Activated T-helper 1 cell treated with anti-CD3 and anti-CD28 coated beads, Interleukin-2, amount 50 U/mL, for 16 hours (primary cell): ENCODE data around the gene SLC24A3.

Experiments
- DNase-seq, 2 donors: peaks; one replicate each; pipeline ENCODE4 v3.0.0-alpha.2; 2020; ENCODE audit warnings: low read depth in 1 of 2, low spot score in 1 of 2

The SLC24A3 gene

DNA sequence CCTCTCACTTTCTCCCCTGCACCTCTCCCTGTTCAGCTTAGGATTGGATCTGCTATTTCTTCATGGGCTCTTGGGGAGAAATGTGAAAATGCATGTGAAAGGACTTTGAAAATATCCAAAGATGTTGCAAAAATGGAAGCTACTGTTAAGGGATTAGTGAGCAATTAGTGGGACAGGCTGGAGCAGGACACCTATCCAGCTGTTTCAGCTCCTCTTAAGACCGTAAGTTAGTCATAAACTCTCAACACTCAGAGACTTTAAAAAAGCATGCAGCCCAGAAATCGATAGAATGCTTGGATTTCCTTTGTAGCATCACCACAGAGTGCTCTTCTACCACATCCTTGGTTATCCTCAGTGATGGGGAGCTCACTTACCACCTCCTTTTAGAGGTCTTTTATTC, 88.7 kb downstream of the SLC24A3 start:
- no peak for DNase-seq

- DNase-seq: no peak
Measured at GRCh38 chr20:19301843-19302242, 89.4 kb downstream of the SLC24A3 start.

- DNase-seq: no peak
Measured at GRCh38 chr20:19302714-19303113, 90.3 kb downstream of the SLC24A3 start.

DNA sequence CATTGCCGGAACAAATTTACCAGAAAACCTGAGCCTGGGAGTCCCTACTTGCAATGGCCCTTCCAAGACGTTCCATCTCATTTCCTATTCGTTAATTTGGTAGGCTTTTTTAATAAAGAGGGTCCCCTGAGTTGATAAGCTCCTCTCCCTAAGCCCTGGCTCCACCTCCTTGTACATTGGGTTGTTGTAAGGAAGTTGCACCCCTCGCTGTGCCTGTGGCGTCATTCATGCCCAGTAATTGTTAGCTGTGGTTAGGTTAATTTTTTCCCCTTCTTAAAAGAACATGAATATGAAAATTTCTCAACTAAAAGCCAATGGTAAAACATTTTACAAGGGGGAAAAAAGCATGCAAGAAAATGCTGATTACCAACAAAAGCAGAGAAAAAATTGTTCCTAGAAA, 91.9 kb downstream of the SLC24A3 start:
- DNase-seq: no peak

- DNase-seq: no peak
Measured at GRCh38 chr20:19304886-19305415, 92.5 kb downstream of the SLC24A3 start.

- no peak for DNase-seq
Measured at GRCh38 chr20:19308146-19308545, 95.7 kb downstream of the SLC24A3 start.

DNA sequence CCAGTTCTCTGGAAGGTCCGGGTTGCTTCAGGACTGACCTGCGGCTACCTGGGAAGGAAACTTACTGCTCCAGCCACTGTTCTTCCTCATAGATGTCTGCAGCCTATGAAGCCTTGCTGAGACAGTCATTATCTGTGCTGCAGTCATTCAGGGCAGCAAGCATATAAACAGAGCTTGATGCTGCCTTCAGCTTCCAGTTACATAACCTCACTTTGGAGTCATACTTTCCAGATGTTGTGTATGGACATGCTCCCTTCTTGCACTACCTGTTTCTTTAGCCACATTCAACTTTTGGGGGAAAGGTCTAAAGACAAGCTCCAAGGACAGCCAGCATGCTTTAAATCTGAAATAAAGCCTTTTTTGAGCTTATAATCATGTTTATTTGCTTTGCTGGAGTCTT, 98.1 kb downstream of the SLC24A3 start:
- DNase-seq: no peak

GRCh38 chr20:19313342-19314069, 101.1 kb downstream of the SLC24A3 start:
- DNase-seq: no peak

GRCh38 chr20:19314621-19315020, 102.2 kb downstream of the SLC24A3 start:
- no peak for DNase-seq

- DNase-seq: no peak
Measured at GRCh38 chr20:19317237-19318069, 105.0 kb downstream of the SLC24A3 start.

DNA sequence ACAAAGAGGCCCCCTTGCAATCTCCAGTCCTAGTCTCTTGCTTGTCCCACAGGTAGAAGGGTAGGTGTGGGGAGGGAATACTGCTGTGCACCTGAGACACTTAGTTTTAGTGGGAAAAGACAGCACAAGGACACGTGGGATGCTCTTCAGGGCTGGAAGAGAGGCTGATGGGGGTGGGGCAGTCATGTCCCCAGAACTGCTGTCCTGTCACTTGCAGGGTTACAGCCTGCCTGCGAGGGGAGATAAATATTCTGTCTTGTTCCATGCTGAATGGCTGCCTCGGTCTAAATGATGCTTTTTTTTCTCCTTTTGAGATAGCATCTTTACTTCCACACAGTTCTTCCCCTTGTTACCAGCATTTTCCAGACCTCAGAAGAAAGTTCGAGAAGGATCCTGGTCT, 106.2 kb downstream of the SLC24A3 start:
- no peak for DNase-seq

GRCh38 chr20:19320005-19320404, 107.6 kb downstream of the SLC24A3 start:
- DNase-seq: no peak

DNA sequence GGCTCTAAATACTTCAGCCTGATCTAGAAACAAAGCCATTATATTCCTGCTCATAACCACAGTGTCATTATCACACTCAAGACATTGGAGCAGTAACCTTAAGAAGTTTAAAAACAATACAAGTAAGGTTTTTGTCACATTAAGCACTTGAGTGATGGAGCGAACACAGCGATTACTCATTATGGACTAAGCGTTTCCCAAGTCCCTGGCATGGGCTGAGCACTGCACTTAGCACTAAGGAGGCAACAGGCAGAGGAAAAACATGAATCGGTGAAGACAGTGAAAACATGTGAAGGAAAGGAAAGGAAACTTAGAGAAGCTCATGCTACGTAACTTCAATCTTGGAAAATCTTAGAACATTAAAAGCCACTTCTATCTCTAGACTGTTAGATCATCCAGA, 108.7 kb downstream of the SLC24A3 start:
- DNase-seq: no peak

- no peak for DNase-seq
Measured at GRCh38 chr20:19322061-19322985, 109.9 kb downstream of the SLC24A3 start.

DNA sequence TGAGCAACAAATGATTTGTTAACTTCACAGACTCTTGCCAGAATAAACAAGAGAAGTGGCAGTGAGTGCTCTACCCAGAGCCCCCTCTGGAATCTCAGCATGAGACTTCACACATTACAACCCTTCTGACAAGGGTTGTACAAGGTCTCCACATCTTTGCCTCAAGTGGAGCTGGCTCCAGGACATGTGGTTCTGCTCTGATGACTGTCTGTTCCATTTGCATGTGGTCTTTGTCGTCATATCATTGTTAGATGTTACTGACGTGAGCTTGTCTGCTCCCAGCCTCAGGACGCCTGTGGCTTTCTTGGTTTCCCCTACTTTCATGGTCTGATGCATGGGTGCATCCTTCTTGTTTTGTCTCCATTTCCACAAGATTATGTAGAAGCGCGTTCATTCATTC, 115.0 kb downstream of the SLC24A3 start:
- DNase-seq: no peak

- no peak for DNase-seq
Measured at GRCh38 chr20:19328676-19329075, 116.2 kb downstream of the SLC24A3 start.

DNA sequence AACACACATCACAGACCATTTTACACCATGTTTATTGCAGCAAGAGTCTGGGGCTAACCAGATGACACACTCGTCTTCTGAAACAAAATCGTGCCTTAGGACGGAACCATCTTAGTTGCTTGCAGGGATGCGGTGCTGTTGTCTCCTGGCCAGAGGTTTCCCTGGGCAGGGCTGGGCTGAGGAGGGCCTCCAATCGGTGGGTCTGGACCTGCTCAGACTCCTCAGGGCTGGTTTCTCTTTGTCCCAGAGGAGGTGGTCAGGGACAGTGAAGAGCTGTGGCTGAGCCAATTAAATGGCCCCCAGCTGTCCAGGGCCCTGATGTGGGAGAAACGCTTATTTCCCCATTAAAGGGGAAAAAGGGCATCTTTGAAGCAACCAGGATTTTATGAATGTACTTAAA, 117.6 kb downstream of the SLC24A3 start:
- no peak for DNase-seq

- no peak for DNase-seq
Measured at GRCh38 chr20:19330731-19331130, 118.3 kb downstream of the SLC24A3 start.

GRCh38 chr20:19333563-19333962, 121.1 kb downstream of the SLC24A3 start:
- DNase-seq: no peak

GRCh38 chr20:19335341-19335740, 122.9 kb downstream of the SLC24A3 start:
- DNase-seq: no peak

DNA sequence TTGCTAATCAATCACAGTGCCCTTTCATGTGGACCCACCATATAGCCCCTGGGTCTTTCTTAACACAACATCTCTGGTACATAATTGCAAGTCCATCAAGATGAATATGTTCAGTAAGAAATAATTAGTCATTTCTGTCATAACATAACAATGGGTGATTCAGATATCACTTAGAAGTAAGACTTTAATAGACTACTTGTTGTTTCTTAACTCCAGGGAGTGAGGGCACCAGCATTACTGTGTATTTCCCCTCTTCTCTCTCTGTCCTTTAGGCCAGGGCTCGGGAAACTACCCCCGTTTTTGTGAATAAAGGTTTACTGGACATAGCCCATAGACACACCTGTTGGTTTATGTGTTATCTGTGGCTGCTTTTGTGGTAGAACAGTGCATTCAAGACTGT, 123.5 kb downstream of the SLC24A3 start:
- DNase-seq: no peak
